Glomerular endothelial cell (primary cell): ENCODE measurements around the gene SMO. TPM values are rescaled to one million over a fixed set of nuclear protein-coding genes. Genes with fewer than 3 reads are reported as not detected.
A peak's percentile ranks its signal among the peaks of the same experiment; 100 is the strongest.

Source experiments
- DNase-seq: peaks from one replicate; pipeline ENCODE4 v3.0.0-alpha.2; 2011; ENCODE audit warnings: low read depth, low spot score; ENCODE audit errors: extremely low read depth
- total RNA-seq: library from RNA; depleted of rRNA; stranded (reverse); fragments of >200 nt; gene quantifications from 2 replicates; pipeline ENCODE4 v1.2.3, GENCODE V29; 2015

SMO gene
- 6.2 and 6.5 TPM in 2 replicates for total RNA-seq

- DNase-seq = no peak
These were observed at the start of gene SMO for GRCh38 chr7:129188372-129188891. TSS of gene SMO (plus strand) at chr7:129188633. CDS start at chr7:129189152, 519 bp downstream.

- DNase-seq = no peak
These were observed 44.7 kb upstream of the SMO start for GRCh38 chr7:129143724-129144094.

- no peak for DNase-seq
These were observed 44.2 kb upstream of the SMO start, which contains the start of gene TSPAN33 for GRCh38 chr7:129144095-129144833. TSS of gene TSPAN33 (plus strand) at chr7:129144707. CDS start at chr7:129144981, 274 bp downstream.

GRCh38 chr7:129144834-129145668, 43.4 kb upstream of the SMO start:
- DNase-seq = no peak

GRCh38 chr7:129146237-129146979, 42.0 kb upstream of the SMO start:
- DNase-seq = no peak

GRCh38 chr7:129147731-129148130, 40.7 kb upstream of the SMO start:
- no peak for DNase-seq

GRCh38 chr7:129149511-129149910, 38.9 kb upstream of the SMO start:
- no peak for DNase-seq

- no peak for DNase-seq
These were observed 38.0 kb upstream of the SMO start for GRCh38 chr7:129150199-129150996.

- no peak for DNase-seq
These were observed 30.8 kb upstream of the SMO start for GRCh38 chr7:129157651-129158050.

- DNase-seq = no peak
These were observed 28.9 kb upstream of the SMO start for GRCh38 chr7:129159539-129159938.

- DNase-seq = no peak
These were observed 28.1 kb upstream of the SMO start for GRCh38 chr7:129160161-129160905.

GRCh38 chr7:129161524-129162225, 26.8 kb upstream of the SMO start:
- DNase-seq = no peak

GRCh38 chr7:129162732-129163131, 25.7 kb upstream of the SMO start:
- no peak for DNase-seq

GRCh38 chr7:129163875-129164544, 24.4 kb upstream of the SMO start:
- DNase-seq = peak; percentile 33

- no peak for DNase-seq
These were observed 21.7 kb upstream of the SMO start for GRCh38 chr7:129166745-129167144.

GRCh38 chr7:129167817-129168216, 20.6 kb upstream of the SMO start:
- DNase-seq = no peak

- DNase-seq = no peak
These were observed 20.0 kb upstream of the SMO start for GRCh38 chr7:129168231-129169021.
